Measurements from ENCODE around the gene UGT1A8. TPM values are rescaled to one million over a fixed set of nuclear protein-coding genes. Genes with fewer than 3 reads are reported as not detected.

The UGT1A8 gene
- total and polyA plus RNA-seq, 9 of the 15 experiments (the other 6 are each of a cell fraction or from before 2014, with no cell fraction given): 0.04 TPM; not detected in 8

DNA sequence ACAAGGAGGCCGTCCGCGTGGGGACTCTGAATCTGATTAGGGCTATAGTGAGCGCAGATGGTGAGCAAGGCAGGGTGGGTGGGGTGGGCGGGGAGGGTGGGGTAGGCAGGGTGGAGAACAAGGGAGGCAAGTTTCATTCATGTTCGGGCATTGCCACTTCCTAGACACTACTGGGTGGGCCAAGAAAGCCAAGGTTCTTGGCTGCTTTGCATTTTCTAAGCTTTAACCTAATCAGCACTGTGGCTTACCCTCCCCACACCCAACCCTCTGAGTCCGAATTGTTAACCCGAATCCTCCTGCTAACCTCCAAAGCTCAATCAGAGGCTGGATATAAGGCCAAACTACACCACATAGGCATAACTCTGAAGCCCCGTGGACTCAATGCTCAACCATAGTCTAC lies 178.8 kb downstream of the UGT1A8 start:
- FAIRE-seq (no peak), DNase-seq (ENCODE audit: extremely low read depth in 1 of 4, low spot score in 3 of 4) (no peak), ATAC-seq (no peak)
- intact Hi-C loops (cut with micrococcal nuclease): no loop called here
- no peak for TF ChIP-seq BRD4 (IDR thresholded peaks at IDR 0.05)
- TF ChIP-seq POLR2A (conservative IDR thresholded peaks at IDR 0.05): no peak
- TF ChIP-seq NEUROD1 (IDR thresholded peaks at IDR 0.05; ENCODE audit: borderline replicate concordance, low read depth, low read length, partially characterized antibody): no peak
- no peak for TF ChIP-seq TCF3 (CRISPR knock-in tag; IDR thresholded peaks at IDR 0.05)
- no peak for TF ChIP-seq EP400 (IDR thresholded peaks at IDR 0.05)
- no peak for TF ChIP-seq BRCA1 (IDR thresholded peaks at IDR 0.05)
- no peak for TF ChIP-seq BRCA1 (CRISPR knock-in tag; IDR thresholded peaks at IDR 0.05)
- TF ChIP-seq ESRRB (CRISPR knock-in tag; IDR thresholded peaks at IDR 0.05; ENCODE audit: borderline replicate concordance): no peak
- TF ChIP-seq, protein P1, sequence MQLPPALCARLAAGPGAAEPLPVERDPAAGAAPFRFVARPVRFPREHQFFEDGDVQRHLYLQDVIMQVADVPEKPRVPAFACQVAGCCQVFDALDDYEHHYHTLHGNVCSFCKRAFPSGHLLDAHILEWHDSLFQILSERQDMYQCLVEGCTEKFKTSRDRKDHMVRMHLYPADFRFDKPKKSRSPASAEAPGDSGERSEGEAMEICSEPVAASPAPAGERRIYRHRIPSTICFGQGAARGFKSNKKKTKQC (CRISPR knock-in tag; IDR thresholded peaks at IDR 0.05): no peak
- no peak for TF ChIP-seq NCOR1 (IDR thresholded peaks at IDR 0.05)
- TF ChIP-seq, protein P2, sequence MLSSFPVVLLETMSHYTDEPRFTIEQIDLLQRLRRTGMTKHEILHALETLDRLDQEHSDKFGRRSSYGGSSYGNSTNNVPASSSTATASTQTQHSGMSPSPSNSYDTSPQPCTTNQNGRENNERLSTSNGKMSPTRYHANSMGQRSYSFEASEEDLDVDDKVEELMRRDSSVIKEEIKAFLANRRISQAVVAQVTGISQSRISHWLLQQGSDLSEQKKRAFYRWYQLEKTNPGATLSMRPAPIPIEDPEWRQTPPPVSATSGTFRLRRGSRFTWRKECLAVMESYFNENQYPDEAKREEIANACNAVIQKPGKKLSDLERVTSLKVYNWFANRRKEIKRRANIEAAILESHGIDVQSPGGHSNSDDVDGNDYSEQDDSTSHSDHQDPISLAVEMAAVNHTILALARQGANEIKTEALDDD (IDR thresholded peaks at IDR 0.05): no peak
- no peak for TF ChIP-seq ZNF780A (CRISPR knock-in tag; IDR thresholded peaks at IDR 0.05)
- TF ChIP-seq KAT2B (IDR thresholded peaks at IDR 0.05; ENCODE audit: low read depth, low read length): no peak
- no peak for TF ChIP-seq MTA1 (IDR thresholded peaks at IDR 0.05; ENCODE audit: borderline replicate concordance)
- TF ChIP-seq EWSR1 (IDR thresholded peaks at IDR 0.05; ENCODE audit: borderline replicate concordance, low read depth, partially characterized antibody): no peak
- TF ChIP-seq DMBX1 (CRISPR knock-in tag; IDR thresholded peaks at IDR 0.05; ENCODE audit: borderline replicate concordance): no peak
- no peak for TF ChIP-seq PCBP1 (IDR thresholded peaks at IDR 0.05; ENCODE audit: low read depth, low read length, poor library complexity, severe bottlenecking)
- no peak for TF ChIP-seq XRCC3 (IDR thresholded peaks at IDR 0.05)
- no peak for TF ChIP-seq ARNT (IDR thresholded peaks at IDR 0.05)
- TF ChIP-seq ZNF282 (CRISPR knock-in tag; IDR thresholded peaks at IDR 0.05): no peak
- TF ChIP-seq NFYB (IDR thresholded peaks at IDR 0.05; ENCODE audit: extremely low read depth, insufficient read length): no peak
- CTCF ChIA-PET (ENCODE audit: low intra/inter-chr PET ratio): no interaction called here
- Histone ChIP-seq H4K20me1 (replicated peaks; ENCODE audit: control insufficient read depth, insufficient read depth, low read length) (no peaks in the 10 kb centered on the region), H3K27me3 (ENCODE audit: control insufficient read depth in 2 of 2, insufficient read depth in 2 of 2, low read length in 2 of 2) (peaks cover 0 to 33% of the 10 kb centered on the region in 2 experiments; a peak in 2 of 5 replicates), H3K9me3 (replicated peaks; ENCODE audit: control insufficient read depth, insufficient read depth, low read depth, low read length) (no peaks in the 10 kb centered on the region), H3K9ac (ENCODE audit: insufficient read depth in 1 of 2, low read depth in 2 of 2, low read length in 2 of 2) (no peak overlapping the region), H3K79me2 (ENCODE audit: control insufficient read depth, insufficient read depth, low read length) (no peaks in the 10 kb centered on the region), H3K27ac (ENCODE audit: extremely low read depth, low read depth, low read length) (no peak overlapping the region), H3K4me3 (no peak overlapping the region), H3K4me2 (ENCODE audit: insufficient read depth, low read length) (no peak overlapping the region), H3K36me3 (ENCODE audit: control insufficient read depth, insufficient read depth, low read length) (no peaks in the 10 kb centered on the region), H3K9me1 (ENCODE audit: control insufficient read depth, insufficient read depth, low read length) (no peaks in the 10 kb centered on the region), H3K4me1 (replicated peaks in 1 of 2; ENCODE audit: control insufficient read depth in 2 of 2, insufficient read depth in 2 of 2, low read length in 2 of 2) (no peaks in the 10 kb centered on the region; a peak in 1 of 5 replicates), H2AFZ (ENCODE audit: low read depth, low read length) (no peak overlapping the region)
- no TSS peak for BruUV-seq (replicated peaks)
- 0% methylated on average over 3 of the region's 9 CpGs for WGBS (ENCODE audit: insufficient coverage, low coverage, missing lambda C conversion rate)
- POLR2A ChIA-PET: no interaction called here
- in situ Hi-C loops (cut with MboI): no loop called here
